A673 (cell line): ENCODE results near the gene PFAS.

ENCODE experiments used
- CTCF ChIP-seq: fragments of 300-800, 200-600 bp; sonication (generic); conservative IDR thresholded peaks from 2 replicates; pipeline ENCODE4 v1.5.1; 2017; ENCODE audit warnings: low read depth, mild to moderate bottlenecking, antibody characterized with exemption, low read length, moderate library complexity, mixed read lengths
- EZH2 ChIP-seq: fragments of 200-600 bp; sonication (generic); IDR thresholded peaks from 2 replicates; pipeline ENCODE4 v1.6.1; 2017; ENCODE audit warnings: borderline replicate concordance, low read depth, mild to moderate bottlenecking, mixed read lengths, antibody characterized with exemption, low read length; ENCODE audit not compliant: poor library complexity, severe bottlenecking

GRCh38 chr17:8264836-8265542 is 15.9 kb downstream of the PFAS start:
- no peak for TF ChIP-seq CTCF
- no peak for TF ChIP-seq EZH2
